K562 (cell line): ENCODE data around the gene TNPO3. TPM values are rescaled to one million over a fixed set of nuclear protein-coding genes. Genes with fewer than 3 reads are reported as not detected.

Experiments
- ATAC-seq: fragments of 200-7000 bp; cut with Tn5 transposase; 3 replicates; pipeline ENCODE4 v1.9.1; 2020; ENCODE audit warnings: moderate library complexity
- BruUV-seq: library from RNA; stranded (reverse); fragments of 400-500 nt; replicated peaks from 2 replicates; lab custom pipeline; 2021; lab: Mats Ljungman, UMichigan
- CTCF ChIA-PET: fragments of 300-600 bp; formaldehyde crosslinking; extraction: SDS; loops from one replicate; lab custom pipeline; 2021; ENCODE audit warnings: low intra/inter-chr PET ratio; lab: Yijun Ruan, JAX
- POLR2A ChIA-PET: fragments of 300-600, 350-650 bp; sonication (Branson Sonifier 250); formaldehyde crosslinking; extraction: SDS; loops from one replicate; lab custom pipeline; 2021; ENCODE audit warnings: antibody characterized with exemption, inconsistent platforms; lab: Yijun Ruan, JAX
- DNase-seq, 4 experiments: peaks; one replicate each; pipeline versions ENCODE4 v3.0.0 to v3.0.0-alpha.2; 2011 to 2018; ENCODE audit warnings: low spot score in 3 of 4, mixed read lengths in 3 of 4; ENCODE audit errors: extremely low read depth in 1 of 4
- FAIRE-seq: peaks from 2 replicates; lab custom pipeline; 2011; peaks lifted over from hg19 to GRCh38; lab: Jason Lieb, UNC
- H2AFZ ChIP-seq: 2 replicates; pipeline ENCODE4 v1.6.0; 2011; ENCODE audit warnings: low read depth, low read length, control low read depth, inconsistent platforms
- H3K27ac ChIP-seq: fragments of 200-600 bp; 3 replicates; pipeline ENCODE4 v1.8.0; 2011; ENCODE audit warnings: low read depth, mild to moderate bottlenecking, control low read depth, inconsistent platforms, low read length, moderate library complexity, mixed read lengths; ENCODE audit errors: extremely low read depth
- H3K27me3 ChIP-seq, 2 experiments: fragments of 300-600 bp in 1 of 2; 2 replicates in 1 of 2; 3 replicates in 1 of 2; pipeline versions ENCODE4 v1.6.0 to v1.8.0; 2011; ENCODE audit warnings: inconsistent platforms in 2 of 2, low read length in 2 of 2, mild to moderate bottlenecking in 1 of 2, mixed read lengths in 1 of 2, moderate library complexity in 1 of 2; ENCODE audit not compliant: control insufficient read depth in 2 of 2, insufficient read depth in 2 of 2
- H3K36me3 ChIP-seq: fragments of 300-600 bp; 3 replicates; pipeline ENCODE4 v1.8.0; 2011; ENCODE audit warnings: mild to moderate bottlenecking, low read length, inconsistent platforms; ENCODE audit not compliant: control insufficient read depth, insufficient read depth
- H3K4me1 ChIP-seq, 2 experiments: fragments of 200-600 bp in 1 of 2; replicated peaks in 1 of 2; 2 replicates in 1 of 2; 3 replicates in 1 of 2; pipeline versions ENCODE4 v1.5.1 to v1.8.0; 2011; ENCODE audit warnings: inconsistent platforms in 2 of 2, low read length in 2 of 2, mild to moderate bottlenecking in 1 of 2, mixed read lengths in 1 of 2, moderate library complexity in 1 of 2; ENCODE audit not compliant: control insufficient read depth in 2 of 2, insufficient read depth in 2 of 2
- H3K4me2 ChIP-seq: 2 replicates; pipeline ENCODE4 v1.6.1; 2011; ENCODE audit warnings: low read length, control low read depth, inconsistent platforms, mixed read lengths; ENCODE audit not compliant: insufficient read depth
- H3K4me3 ChIP-seq: fragments of 200-600 bp; sonication (generic), shearing (Covaris generic); 2 replicates; pipeline ENCODE4 v1.5.1; 2016; ENCODE audit warnings: control low read depth, inconsistent platforms
- H3K79me2 ChIP-seq: fragments of 200-600 bp; 3 replicates; pipeline ENCODE4 v1.8.0; 2011; ENCODE audit warnings: low read length, inconsistent platforms; ENCODE audit not compliant: control insufficient read depth, insufficient read depth
- H3K9ac ChIP-seq, 2 experiments: 2 replicates each; pipeline versions ENCODE4 v1.6.0 to v1.6.1; 2011; ENCODE audit warnings: low read depth in 2 of 2, low read length in 2 of 2, control low read depth in 1 of 2, inconsistent platforms in 1 of 2, mild to moderate bottlenecking in 1 of 2, mixed read lengths in 1 of 2; ENCODE audit not compliant: insufficient read depth in 1 of 2
- H3K9me1 ChIP-seq: one replicate; pipeline ENCODE4 v1.6.0; 2011; ENCODE audit warnings: inconsistent platforms, mild to moderate bottlenecking, low read length, moderate library complexity; ENCODE audit not compliant: control insufficient read depth, insufficient read depth
- H3K9me3 ChIP-seq: replicated peaks from 2 replicates; pipeline ENCODE4 v1.5.1; 2011; ENCODE audit warnings: low read depth, low read length, inconsistent platforms; ENCODE audit not compliant: control insufficient read depth, insufficient read depth
- H4K20me1 ChIP-seq: replicated peaks from 2 replicates; pipeline ENCODE4 v1.6.1; 2011; ENCODE audit warnings: low read length, inconsistent platforms, mixed read lengths; ENCODE audit not compliant: control insufficient read depth, insufficient read depth
- ARNT ChIP-seq, 2 experiments: fragments of 450-650 bp; IDR thresholded peaks; 2 replicates each; pipeline ENCODE4 v1.6.1; 2016; ENCODE audit warnings: mild to moderate bottlenecking in 1 of 2
- E2F8 ChIP-seq: fragments of 450-650 bp; IDR thresholded peaks from 2 replicates; pipeline ENCODE4 v1.7.1; 2018; ENCODE audit warnings: mild to moderate bottlenecking, low read depth; ENCODE audit not compliant: partially characterized antibody
- GABPA ChIP-seq: fragments of 200-800 bp; sonication (Bioruptor generic); conservative IDR thresholded peaks from 2 replicates; pipeline ENCODE4 v1.6.1; 2016; ENCODE audit warnings: low read depth, missing genetic modification characterization, missing compliant biosample characterization
- GATAD2B ChIP-seq: fragments of 450-650 bp; IDR thresholded peaks from 2 replicates; pipeline ENCODE4 v1.6.1; 2017; ENCODE audit warnings: mild to moderate bottlenecking, borderline replicate concordance
- JUND ChIP-seq, 2 experiments: IDR thresholded peaks; 2 replicates in 1 of 2; 3 replicates in 1 of 2; pipeline ENCODE4 v1.6.1; 2011; ENCODE audit warnings: borderline replicate concordance in 2 of 2, low read depth in 2 of 2, low read length in 2 of 2, improper control_type of control experiment in 1 of 2, missing biosample characterization in 1 of 2, missing genetic modification characterization in 1 of 2, missing genetic modification reagents in 1 of 2
- LCOR ChIP-seq: sonication (generic); formaldehyde crosslinking; IDR thresholded peaks from 2 replicates; pipeline ENCODE4 v1.8.0; 2022; ENCODE audit warnings: mild to moderate bottlenecking, missing genetic modification reagents
- MTA1 ChIP-seq: fragments of 450-650 bp; IDR thresholded peaks from 2 replicates; pipeline ENCODE4 v1.6.1; 2017; ENCODE audit warnings: borderline replicate concordance
- SRSF3 ChIP-seq: fragments of 200-400 bp; formaldehyde crosslinking; IDR thresholded peaks from 2 replicates; pipeline ENCODE4 v1.6.1; 2016; ENCODE audit warnings: mild to moderate bottlenecking, low read length, moderate library complexity; ENCODE audit not compliant: insufficient read depth
- SUPT5H ChIP-seq: fragments of 450-650 bp; IDR thresholded peaks from 2 replicates; pipeline ENCODE4 v1.6.1; 2016
- U2AF2 ChIP-seq: fragments of 200-400 bp; formaldehyde crosslinking; optimal IDR thresholded peaks from 2 replicates; pipeline ENCODE3; 2017; ENCODE audit warnings: low read depth, mild to moderate bottlenecking, low read length
- ZNF655 ChIP-seq: fragments of 250-450 bp; sonication (Bioruptor Pico); IDR thresholded peaks from 2 replicates; pipeline ENCODE4 v1.5.0; 2021
- WGBS: fragments of 100-300 bp; shearing (Covaris generic); methylation state at CpG from one replicate; pipeline ENCODE4 v1.1.6; 2016; ENCODE audit warnings: low coverage, mixed read lengths; ENCODE audit not compliant: insufficient coverage; ENCODE audit errors: missing lambda C conversion rate; 5-methylcytosine and 5-hydroxymethylcytosine counted together
- in situ Hi-C: fragments of 300-500 bp; cut with MboI; formaldehyde crosslinking; loops from 4 replicates; pipeline ENCODE4 v1.15.0; 2018; ENCODE audit warnings: inconsistent platforms, mixed read lengths
- intact Hi-C: fragments of 100-400 bp; cut with micrococcal nuclease; formaldehyde crosslinking; loops from 2 replicates; pipeline ENCODE4 v1.14.2; 2022
- polyA plus RNA-seq, 8 experiments: library from polyadenylated mRNA; depleted of rRNA in 4 of 8; stranded (reverse) in 5 of 8; unstranded in 3 of 8; fragments of >200 nt; fragmentation: Nextera tagmentation in 2 of 8; fragmentation: Illumina TruSeq in 1 of 8; extraction: Ambion mirVana in 2 of 8; extraction: Trizol in 1 of 8; gene quantifications; 2 replicates each; pipeline versions ENCODE4 v1.2.1 to v1.2.3, GENCODE V29; 2011 to 2014; ENCODE audit warnings: inconsistent platforms in 1 of 8, missing spikeins in 1 of 8
- total RNA-seq, 7 experiments: library from RNA; depleted of rRNA in 6 of 7; stranded (reverse); fragments of >200 nt in 6 of 7; fragmentation: Illumina TruSeq in 2 of 7; extraction: Trizol in 2 of 7; gene quantifications; 2 replicates each; pipeline versions ENCODE4 v1.2.1 to v1.2.3, GENCODE V29; 2011 to 2021; ENCODE audit warnings: low replicate concordance in 1 of 7
- TF ChIP-seq, protein P1 (sequence below): fragments of 250-450 bp; sonication (Bioruptor Pico); IDR thresholded peaks from 2 replicates; pipeline ENCODE4 v1.8.0; 2022; ENCODE audit warnings: inconsistent platforms, mild to moderate bottlenecking, moderate library complexity, borderline replicate concordance
- TF ChIP-seq, protein P2 (sequence below): fragments of 450-650 bp; formaldehyde crosslinking; IDR thresholded peaks from 2 replicates; pipeline ENCODE4 v1.4.0; 2022; ENCODE audit warnings: mild to moderate bottlenecking, moderate library complexity
- TF ChIP-seq, protein P3 (sequence below): fragments of 450-650 bp; formaldehyde crosslinking; IDR thresholded peaks from 2 replicates; pipeline ENCODE4 v1.4.0; 2020; ENCODE audit warnings: mild to moderate bottlenecking, mixed read lengths

The TNPO3 gene
- total and polyA plus RNA-seq, 9 of the 15 experiments (the other 6 are each of a cell fraction or from before 2014, with no cell fraction given) = 35.8 to 125 (median 110) TPM

- no peak overlapping the region for H3K9ac ChIP-seq
- FAIRE-seq (no peak), ATAC-seq (no peak), DNase-seq (no peak)
- no peaks in the 10 kb centered on the region for H3K9me1 ChIP-seq
- H3K4me3 ChIP-seq = no peak overlapping the region
- no peaks in the 10 kb centered on the region for H4K20me1 ChIP-seq
- no peak overlapping the region for H3K27ac ChIP-seq
- no peaks in the 10 kb centered on the region for H3K36me3 ChIP-seq
- no peaks in the 10 kb centered on the region for H3K79me2 ChIP-seq
- peaks cover 60 to 69% of the 10 kb centered on the region in 2 experiments for H3K27me3 ChIP-seq
- ChIA-PET POLR2A (interaction anchor here (0.6 to 2.1 kb wide), 6 partner anchors 10 to 246 kb away, joined by 3 to 10 read pairs (median 4); no protein-coding TSS in a partner anchor), CTCF (no interaction called here)
- in situ Hi-C loops (no loop called here), intact Hi-C loops (loop anchor here (5.0 kb wide), 1 partner anchor 290 kb away; no protein-coding TSS in a partner anchor)
- no peaks in the 10 kb centered on the region; the same call in 1 of the 2 replicates for H3K9me3 ChIP-seq
- no peak overlapping the region for H3K4me2 ChIP-seq
- BruUV-seq = no TSS peak
- no peak overlapping the region for H2AFZ ChIP-seq
- no peaks in the 10 kb centered on the region for H3K4me1 ChIP-seq
- 3% methylated on average over 9 of the region's 9 CpGs for WGBS
- TF ChIP-seq, protein P1, sequence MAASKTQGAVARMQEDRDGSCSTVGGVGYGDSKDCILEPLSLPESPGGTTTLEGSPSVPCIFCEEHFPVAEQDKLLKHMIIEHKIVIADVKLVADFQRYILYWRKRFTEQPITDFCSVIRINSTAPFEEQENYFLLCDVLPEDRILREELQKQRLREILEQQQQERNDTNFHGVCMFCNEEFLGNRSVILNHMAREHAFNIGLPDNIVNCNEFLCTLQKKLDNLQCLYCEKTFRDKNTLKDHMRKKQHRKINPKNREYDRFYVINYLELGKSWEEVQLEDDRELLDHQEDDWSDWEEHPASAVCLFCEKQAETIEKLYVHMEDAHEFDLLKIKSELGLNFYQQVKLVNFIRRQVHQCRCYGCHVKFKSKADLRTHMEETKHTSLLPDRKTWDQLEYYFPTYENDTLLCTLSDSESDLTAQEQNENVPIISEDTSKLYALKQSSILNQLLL (CRISPR knock-in tag) = no peak
- TF ChIP-seq ARNT (IDR thresholded peaks at IDR 0.05) = no peak
- TF ChIP-seq U2AF2 = no peak
- TF ChIP-seq, protein P2, sequence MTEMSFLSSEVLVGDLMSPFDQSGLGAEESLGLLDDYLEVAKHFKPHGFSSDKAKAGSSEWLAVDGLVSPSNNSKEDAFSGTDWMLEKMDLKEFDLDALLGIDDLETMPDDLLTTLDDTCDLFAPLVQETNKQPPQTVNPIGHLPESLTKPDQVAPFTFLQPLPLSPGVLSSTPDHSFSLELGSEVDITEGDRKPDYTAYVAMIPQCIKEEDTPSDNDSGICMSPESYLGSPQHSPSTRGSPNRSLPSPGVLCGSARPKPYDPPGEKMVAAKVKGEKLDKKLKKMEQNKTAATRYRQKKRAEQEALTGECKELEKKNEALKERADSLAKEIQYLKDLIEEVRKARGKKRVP = no peak
- TF ChIP-seq MTA1 = no peak
- TF ChIP-seq GABPA (tag) = no peak
- no peak for TF ChIP-seq GATAD2B
- no peak for TF ChIP-seq LCOR (CRISPR knock-in tag)
- TF ChIP-seq SRSF3 = no peak
- TF ChIP-seq ZNF655 (CRISPR knock-in tag) = no peak
- TF ChIP-seq, protein P3, sequence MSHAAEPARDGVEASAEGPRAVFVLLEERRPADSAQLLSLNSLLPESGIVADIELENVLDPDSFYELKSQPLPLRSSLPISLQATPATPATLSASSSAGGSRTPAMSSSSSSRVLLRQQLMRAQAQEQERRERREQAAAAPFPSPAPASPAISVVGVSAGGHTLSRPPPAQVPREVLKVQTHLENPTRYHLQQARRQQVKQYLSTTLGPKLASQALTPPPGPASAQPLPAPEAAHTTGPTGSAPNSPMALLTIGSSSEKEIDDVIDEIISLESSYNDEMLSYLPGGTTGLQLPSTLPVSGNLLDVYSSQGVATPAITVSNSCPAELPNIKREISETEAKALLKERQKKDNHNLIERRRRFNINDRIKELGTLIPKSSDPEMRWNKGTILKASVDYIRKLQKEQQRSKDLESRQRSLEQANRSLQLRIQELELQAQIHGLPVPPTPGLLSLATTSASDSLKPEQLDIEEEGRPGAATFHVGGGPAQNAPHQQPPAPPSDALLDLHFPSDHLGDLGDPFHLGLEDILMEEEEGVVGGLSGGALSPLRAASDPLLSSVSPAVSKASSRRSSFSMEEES (CRISPR knock-in tag) = no peak
- TF ChIP-seq E2F8 = no peak
- TF ChIP-seq SUPT5H = no peak
- no peak for TF ChIP-seq JUND (IDR thresholded peaks at IDR 0.05; ENCODE audit: borderline replicate concordance, low read depth, low read length)
- TF ChIP-seq JUND (tag; IDR thresholded peaks at IDR 0.05; ENCODE audit: borderline replicate concordance, low read depth, low read length) = no peak
Measured at GRCh38 chr7:128921866-128922440, 133.0 kb downstream of the TNPO3 start.
